ENCODE results near the gene PPP4R3C.
"Not testable (repeated sequence)": the region's sequence is repeated elsewhere in the genome, so short reads cannot be mapped to it uniquely, and the experiment has no call there.

DNA sequence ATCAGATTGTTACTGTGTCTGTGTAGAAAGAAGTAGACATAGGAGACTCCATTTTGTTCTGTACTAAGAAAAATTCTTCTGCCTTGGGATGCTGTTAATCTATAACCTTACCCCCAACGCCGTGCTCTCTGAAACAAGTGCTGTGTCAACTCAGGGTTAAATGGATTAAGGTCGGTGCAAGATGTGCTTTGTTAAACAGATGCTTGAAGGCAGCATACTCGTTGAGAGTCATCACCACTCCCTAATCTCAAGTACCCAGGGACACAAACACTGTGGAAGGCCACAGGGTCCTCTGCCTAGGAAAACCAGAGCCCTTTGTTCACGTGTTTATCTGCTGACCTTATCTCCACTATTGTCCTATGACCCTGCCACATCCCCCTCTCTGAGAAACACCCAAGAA, 4.0 kb downstream of the PPP4R3C start:
- TF ChIP-seq, protein P1, sequence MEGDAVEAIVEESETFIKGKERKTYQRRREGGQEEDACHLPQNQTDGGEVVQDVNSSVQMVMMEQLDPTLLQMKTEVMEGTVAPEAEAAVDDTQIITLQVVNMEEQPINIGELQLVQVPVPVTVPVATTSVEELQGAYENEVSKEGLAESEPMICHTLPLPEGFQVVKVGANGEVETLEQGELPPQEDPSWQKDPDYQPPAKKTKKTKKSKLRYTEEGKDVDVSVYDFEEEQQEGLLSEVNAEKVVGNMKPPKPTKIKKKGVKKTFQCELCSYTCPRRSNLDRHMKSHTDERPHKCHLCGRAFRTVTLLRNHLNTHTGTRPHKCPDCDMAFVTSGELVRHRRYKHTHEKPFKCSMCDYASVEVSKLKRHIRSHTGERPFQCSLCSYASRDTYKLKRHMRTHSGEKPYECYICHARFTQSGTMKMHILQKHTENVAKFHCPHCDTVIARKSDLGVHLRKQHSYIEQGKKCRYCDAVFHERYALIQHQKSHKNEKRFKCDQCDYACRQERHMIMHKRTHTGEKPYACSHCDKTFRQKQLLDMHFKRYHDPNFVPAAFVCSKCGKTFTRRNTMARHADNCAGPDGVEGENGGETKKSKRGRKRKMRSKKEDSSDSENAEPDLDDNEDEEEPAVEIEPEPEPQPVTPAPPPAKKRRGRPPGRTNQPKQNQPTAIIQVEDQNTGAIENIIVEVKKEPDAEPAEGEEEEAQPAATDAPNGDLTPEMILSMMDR (conservative IDR thresholded peaks at IDR 0.05) = not testable (repeated sequence)
- not testable (repeated sequence) for TF ChIP-seq ZFX (IDR thresholded peaks at IDR 0.05)
